ENCODE data around the gene CORO1C. TPM values are rescaled to one million over a fixed set of nuclear protein-coding genes. Genes with fewer than 3 reads are reported as not detected.

Gene CORO1C
- total RNA-seq, 1 experiment from 2014 or later = 138 TPM

DNA sequence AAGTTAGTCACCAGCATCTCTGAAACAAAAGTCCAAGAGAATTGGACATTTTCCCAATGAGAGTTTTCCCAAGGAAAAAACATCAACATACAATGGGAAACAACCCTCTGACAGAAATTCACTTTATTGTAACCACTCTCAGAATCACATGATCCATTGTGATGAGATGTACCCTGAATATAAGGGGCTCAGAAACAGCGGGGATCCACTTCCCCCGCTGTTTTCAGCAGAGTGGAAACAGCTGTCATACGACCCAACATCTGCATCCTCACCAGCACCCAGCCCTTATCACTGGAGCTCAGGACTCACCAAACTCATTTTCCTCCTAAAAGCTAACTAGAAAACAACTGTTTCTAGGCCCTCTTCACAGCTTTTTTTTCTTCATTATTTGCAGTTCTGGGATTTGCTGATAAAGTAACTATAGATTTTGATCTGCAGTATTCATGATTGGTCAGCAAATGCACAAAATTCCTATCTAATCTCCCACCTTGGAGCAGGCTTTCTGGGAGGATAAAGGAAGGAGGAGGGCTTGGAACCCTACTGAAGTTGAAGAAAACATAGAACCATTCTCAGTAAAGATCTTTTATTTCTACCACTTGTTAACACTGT is 31.3 kb downstream of the CORO1C start:
- POLR2A ChIA-PET = no interaction called here

More for the DNA sequence above, 31.3 kb downstream of the CORO1C start:
- no peaks in the 10 kb centered on the region for H3K4me1 ChIP-seq (ENCODE audit: control insufficient read depth in 1 of 2, insufficient read depth in 2 of 2, low read length in 2 of 2)
- H3K9ac ChIP-seq (ENCODE audit: low read length) = no peak overlapping the region
- intact Hi-C loops (cut with micrococcal nuclease) = no loop called here
- peaks cover 11 to 19% of the 10 kb centered on the region in 2 experiments for H3K36me3 ChIP-seq (ENCODE audit: control insufficient read depth in 1 of 2, insufficient read depth in 2 of 2, low read length in 2 of 2)
- peaks cover 87% of the 10 kb centered on the region for H3K79me2 ChIP-seq (ENCODE audit: insufficient read depth, low read length)
- no peaks in the 10 kb centered on the region for H3K9me3 ChIP-seq (ENCODE audit: control insufficient read depth in 1 of 2, insufficient read depth in 1 of 2, low read depth in 1 of 2, low read length in 2 of 2)
- H3K27ac ChIP-seq (ENCODE audit: low read depth, low read length) = no peak overlapping the region
- H3K9me2 ChIP-seq (ENCODE audit: insufficient read depth) = no peaks in the 10 kb centered on the region
- ChIA-PET RAD21 (ENCODE audit: low non-redundant PET in 1 of 2, low total read pairs in 2 of 2, uncharacterized antibody in 2 of 2, unreplicated experiment in 2 of 2) (no interaction called here), CTCF (no interaction called here)
- H3K4me3 ChIP-seq (replicated peaks in 1 of 2; ENCODE audit: low read depth in 1 of 2, low read length in 2 of 2) = no peak overlapping the region
- H2AFZ ChIP-seq (ENCODE audit: low read depth, low read length, poor library complexity, severe bottlenecking) = no peak overlapping the region
- H3K27me3 ChIP-seq (ENCODE audit: insufficient read depth, low read length) = no peaks in the 10 kb centered on the region
- TF ChIP-seq POLR2A (IDR thresholded peaks at IDR 0.05; ENCODE audit: borderline replicate concordance, extremely low read depth, insufficient read depth, insufficient read length) (no peak), FOSL1 (IDR thresholded peaks at IDR 0.05; ENCODE audit: low read depth) (no peak), SP1 (IDR thresholded peaks at IDR 0.05; ENCODE audit: low read depth) (no peak), SRF (IDR thresholded peaks at IDR 0.05; ENCODE audit: low read depth) (no peak), EZH2phosphoT487 (IDR thresholded peaks at IDR 0.05; ENCODE audit: borderline replicate concordance) (no peak), CBX3 (IDR thresholded peaks at IDR 0.05; ENCODE audit: low read depth) (no peak), POLR2AphosphoS5 (IDR thresholded peaks at IDR 0.05; ENCODE audit: low read depth, low read length) (no peak), EGR1 (IDR thresholded peaks at IDR 0.05; ENCODE audit: low read depth) (no peak), RAD21 (IDR thresholded peaks at IDR 0.05; ENCODE audit: low read depth) (no peak), EZH2 (IDR thresholded peaks at IDR 0.05) (no peak), YY1 (IDR thresholded peaks at IDR 0.05; ENCODE audit: extremely low read depth, insufficient replicate concordance, low read depth, low read length) (no peak)
- TF ChIP-seq, protein P1, sequence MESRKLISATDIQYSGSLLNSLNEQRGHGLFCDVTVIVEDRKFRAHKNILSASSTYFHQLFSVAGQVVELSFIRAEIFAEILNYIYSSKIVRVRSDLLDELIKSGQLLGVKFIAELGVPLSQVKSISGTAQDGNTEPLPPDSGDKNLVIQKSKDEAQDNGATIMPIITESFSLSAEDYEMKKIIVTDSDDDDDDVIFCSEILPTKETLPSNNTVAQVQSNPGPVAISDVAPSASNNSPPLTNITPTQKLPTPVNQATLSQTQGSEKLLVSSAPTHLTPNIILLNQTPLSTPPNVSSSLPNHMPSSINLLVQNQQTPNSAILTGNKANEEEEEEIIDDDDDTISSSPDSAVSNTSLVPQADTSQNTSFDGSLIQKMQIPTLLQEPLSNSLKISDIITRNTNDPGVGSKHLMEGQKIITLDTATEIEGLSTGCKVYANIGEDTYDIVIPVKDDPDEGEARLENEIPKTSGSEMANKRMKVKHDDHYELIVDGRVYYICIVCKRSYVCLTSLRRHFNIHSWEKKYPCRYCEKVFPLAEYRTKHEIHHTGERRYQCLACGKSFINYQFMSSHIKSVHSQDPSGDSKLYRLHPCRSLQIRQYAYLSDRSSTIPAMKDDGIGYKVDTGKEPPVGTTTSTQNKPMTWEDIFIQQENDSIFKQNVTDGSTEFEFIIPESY (IDR thresholded peaks at IDR 0.05; ENCODE audit: extremely low read depth, insufficient replicate concordance, low read length) = no peak
- TF ChIP-seq, protein P2, sequence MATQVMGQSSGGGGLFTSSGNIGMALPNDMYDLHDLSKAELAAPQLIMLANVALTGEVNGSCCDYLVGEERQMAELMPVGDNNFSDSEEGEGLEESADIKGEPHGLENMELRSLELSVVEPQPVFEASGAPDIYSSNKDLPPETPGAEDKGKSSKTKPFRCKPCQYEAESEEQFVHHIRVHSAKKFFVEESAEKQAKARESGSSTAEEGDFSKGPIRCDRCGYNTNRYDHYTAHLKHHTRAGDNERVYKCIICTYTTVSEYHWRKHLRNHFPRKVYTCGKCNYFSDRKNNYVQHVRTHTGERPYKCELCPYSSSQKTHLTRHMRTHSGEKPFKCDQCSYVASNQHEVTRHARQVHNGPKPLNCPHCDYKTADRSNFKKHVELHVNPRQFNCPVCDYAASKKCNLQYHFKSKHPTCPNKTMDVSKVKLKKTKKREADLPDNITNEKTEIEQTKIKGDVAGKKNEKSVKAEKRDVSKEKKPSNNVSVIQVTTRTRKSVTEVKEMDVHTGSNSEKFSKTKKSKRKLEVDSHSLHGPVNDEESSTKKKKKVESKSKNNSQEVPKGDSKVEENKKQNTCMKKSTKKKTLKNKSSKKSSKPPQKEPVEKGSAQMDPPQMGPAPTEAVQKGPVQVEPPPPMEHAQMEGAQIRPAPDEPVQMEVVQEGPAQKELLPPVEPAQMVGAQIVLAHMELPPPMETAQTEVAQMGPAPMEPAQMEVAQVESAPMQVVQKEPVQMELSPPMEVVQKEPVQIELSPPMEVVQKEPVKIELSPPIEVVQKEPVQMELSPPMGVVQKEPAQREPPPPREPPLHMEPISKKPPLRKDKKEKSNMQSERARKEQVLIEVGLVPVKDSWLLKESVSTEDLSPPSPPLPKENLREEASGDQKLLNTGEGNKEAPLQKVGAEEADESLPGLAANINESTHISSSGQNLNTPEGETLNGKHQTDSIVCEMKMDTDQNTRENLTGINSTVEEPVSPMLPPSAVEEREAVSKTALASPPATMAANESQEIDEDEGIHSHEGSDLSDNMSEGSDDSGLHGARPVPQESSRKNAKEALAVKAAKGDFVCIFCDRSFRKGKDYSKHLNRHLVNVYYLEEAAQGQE (IDR thresholded peaks at IDR 0.05; ENCODE audit: low read depth) = no peak
- TF ChIP-seq, protein P3, sequence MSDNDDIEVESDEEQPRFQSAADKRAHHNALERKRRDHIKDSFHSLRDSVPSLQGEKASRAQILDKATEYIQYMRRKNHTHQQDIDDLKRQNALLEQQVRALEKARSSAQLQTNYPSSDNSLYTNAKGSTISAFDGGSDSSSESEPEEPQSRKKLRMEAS (IDR thresholded peaks at IDR 0.05) = no peak
- ATAC-seq (no peak), DNase-seq (ENCODE audit: low read depth, low spot score) (no peak)
- H4K20me1 ChIP-seq (ENCODE audit: insufficient read depth) = no peaks in the 10 kb centered on the region
- H3K4me2 ChIP-seq (ENCODE audit: low read length) = no peak overlapping the region
- BruUV-seq (replicated peaks) = TSS peak; percentile 26

All from HCT116 (cell line).